GM12878 (cell line): ENCODE results near the gene FHIP1B. TPM values are rescaled to one million over a fixed set of nuclear protein-coding genes. Genes with fewer than 3 reads are reported as not detected.

Source experiments
- ATAC-seq: fragments of 200-7000 bp; cut with Tn5 transposase; 3 replicates; pipeline ENCODE4 v1.9.1; 2020; ENCODE audit warnings: mild to moderate bottlenecking, moderate library complexity
- BruUV-seq: library from RNA; stranded (reverse); fragments of 400-500 nt; replicated peaks from 2 replicates; lab custom pipeline; 2021; lab: Mats Ljungman, UMichigan
- CTCF ChIA-PET: fragments of 300-600 bp; sonication (Branson Sonifier 250); formaldehyde crosslinking; extraction: SDS; loops from one replicate; lab custom pipeline; 2021; ENCODE audit warnings: inconsistent platforms; lab: Yijun Ruan, JAX
- POLR2A ChIA-PET: fragments of 350-600 bp; formaldehyde crosslinking; extraction: SDS; loops from one replicate; lab custom pipeline; 2021; ENCODE audit warnings: inconsistent platforms; lab: Charles Lee
- RAD21 ChIA-PET: fragments of 300-600 bp; sonication (Branson Sonifier 250); formaldehyde crosslinking; loops from one replicate; lab custom pipeline; 2023; ENCODE audit warnings: antibody characterized with exemption; ENCODE audit not compliant: unreplicated experiment; lab: Charles Lee
- SMC1A ChIA-PET: fragments of 300-600 bp; sonication (Branson Sonifier 250); formaldehyde crosslinking; loops from one replicate; lab custom pipeline; 2023; ENCODE audit not compliant: unreplicated experiment, uncharacterized antibody; lab: Charles Lee
- DNase-seq: peaks from one replicate; pipeline ENCODE4 v3.0.0-alpha.2; 2011; ENCODE audit warnings: low read depth, low spot score
- FAIRE-seq: peaks from 3 replicates; lab custom pipeline; 2011; peaks lifted over from hg19 to GRCh38; lab: Jason Lieb, UNC
- H2AFZ ChIP-seq: 2 replicates; pipeline ENCODE4 v1.6.0; 2011; ENCODE audit warnings: low read depth, low read length, control low read depth; ENCODE audit not compliant: control insufficient read depth
- H3K27ac ChIP-seq: 2 replicates; pipeline ENCODE4 v1.5.1; 2011; ENCODE audit warnings: control low read depth; ENCODE audit not compliant: control insufficient read depth, insufficient read depth
- H3K27me3 ChIP-seq, 2 experiments: replicated peaks in 1 of 2; 2 replicates each; pipeline versions ENCODE4 v1.6.0 to v1.6.1; 2011; ENCODE audit warnings: low read length in 1 of 2; ENCODE audit not compliant: control insufficient read depth in 2 of 2, insufficient read depth in 2 of 2
- H3K36me3 ChIP-seq, 2 experiments: 2 replicates each; pipeline ENCODE4 v1.5.1; 2011; ENCODE audit warnings: low read length in 1 of 2; ENCODE audit not compliant: control insufficient read depth in 2 of 2, insufficient read depth in 2 of 2
- H3K4me1 ChIP-seq: 2 replicates; pipeline ENCODE4 v1.6.1; 2011; ENCODE audit warnings: mild to moderate bottlenecking, low read length, moderate library complexity, mixed read lengths; ENCODE audit not compliant: control insufficient read depth, insufficient read depth
- H3K4me2 ChIP-seq: 2 replicates; pipeline ENCODE4 v1.6.0; 2011; ENCODE audit warnings: control low read depth; ENCODE audit not compliant: control insufficient read depth, insufficient read depth
- H3K4me3 ChIP-seq: fragments of 200-600 bp; sonication (generic); 2 replicates; pipeline ENCODE4 v1.5.1; 2016
- H3K79me2 ChIP-seq: 2 replicates; pipeline ENCODE4 v1.6.0; 2011; ENCODE audit warnings: low read length; ENCODE audit not compliant: control insufficient read depth, insufficient read depth
- H3K9ac ChIP-seq: 2 replicates; pipeline ENCODE4 v1.8.0; 2011; ENCODE audit warnings: low read length, control low read depth, mixed read lengths; ENCODE audit not compliant: control insufficient read depth, insufficient read depth
- H3K9me3 ChIP-seq: replicated peaks from 3 replicates; pipeline ENCODE4 v1.5.1; 2011; ENCODE audit warnings: mild to moderate bottlenecking, low read length; ENCODE audit not compliant: control insufficient read depth, insufficient read depth
- H4K20me1 ChIP-seq: 2 replicates; pipeline ENCODE4 v1.6.0; 2011; ENCODE audit not compliant: control insufficient read depth, insufficient read depth
- CEBPZ ChIP-seq: fragments of 150-350 bp; IDR thresholded peaks from 2 replicates; pipeline ENCODE4 v1.6.1; 2016; ENCODE audit warnings: low read depth, low read length
- CTCF ChIP-seq, 3 experiments: IDR thresholded peaks in 2 of 3; conservative IDR thresholded peaks in 1 of 3; 2 replicates each; pipeline ENCODE4 v1.5.1; 2011; ENCODE audit warnings: low read depth in 3 of 3, low read length in 3 of 3, mild to moderate bottlenecking in 3 of 3, control low read depth in 2 of 3, moderate library complexity in 2 of 3, inconsistent platforms in 1 of 3, mixed read lengths in 1 of 3; ENCODE audit not compliant: control insufficient read depth in 2 of 3, insufficient read depth in 1 of 3; ENCODE audit errors: extremely low read depth in 1 of 3
- EED ChIP-seq: sonication (generic); IDR thresholded peaks from 2 replicates; pipeline ENCODE4 v1.6.1; 2016; ENCODE audit warnings: antibody characterized with exemption, low read depth
- FOS ChIP-seq: IDR thresholded peaks from 3 replicates; pipeline ENCODE4 v1.6.1; 2011; ENCODE audit warnings: borderline replicate concordance; ENCODE audit not compliant: insufficient read length; ENCODE audit errors: extremely low read depth
- FOXK2 ChIP-seq: fragments of 450-650 bp; IDR thresholded peaks from 2 replicates; pipeline ENCODE4 v1.6.1; 2017; ENCODE audit warnings: mild to moderate bottlenecking, moderate library complexity
- HSF1 ChIP-seq: fragments of 150-350 bp; IDR thresholded peaks from 2 replicates; pipeline ENCODE4 v1.6.1; 2014; ENCODE audit warnings: mild to moderate bottlenecking, low read depth, low read length
- KDM1A ChIP-seq: fragments of 200-600 bp; sonication (generic); IDR thresholded peaks from 2 replicates; pipeline ENCODE4 v1.6.1; 2016; ENCODE audit warnings: borderline replicate concordance
- NFYB ChIP-seq: IDR thresholded peaks from 2 replicates; pipeline ENCODE4 v1.6.1; 2011; ENCODE audit warnings: low read depth, mild to moderate bottlenecking, low read length, improper control_type of control experiment, moderate library complexity; ENCODE audit not compliant: insufficient read depth
- REST ChIP-seq: IDR thresholded peaks from 2 replicates; pipeline ENCODE4 v1.6.1; 2012; ENCODE audit warnings: mild to moderate bottlenecking, low read depth, low read length
- SREBF1 ChIP-seq: IDR thresholded peaks from 2 replicates; pipeline ENCODE4 v1.6.1; 2012; ENCODE audit warnings: mild to moderate bottlenecking, low read length
- YBX1 ChIP-seq: fragments of 450-650 bp; IDR thresholded peaks from 2 replicates; pipeline ENCODE4 v1.6.1; 2016; ENCODE audit warnings: antibody characterized with exemption
- WGBS: methylation state at CpG from one replicate; pipeline ENCODE4 v1.1.6; 2016; ENCODE audit warnings: low lambda C conversion rate; ENCODE audit not compliant: insufficient replicate concordance, insufficient coverage; ENCODE audit errors: missing lambda C conversion rate; 5-methylcytosine and 5-hydroxymethylcytosine counted together
- in situ Hi-C: fragments of 300-500 bp; cut with MboI; formaldehyde crosslinking; loops from 9 replicates; pipeline ENCODE4 v1.14.3; 2018; ENCODE audit warnings: mixed read lengths
- intact Hi-C: fragments of 100-400 bp; cut with micrococcal nuclease; formaldehyde crosslinking; loops from one replicate; pipeline ENCODE4 v1.14.2; 2022; ENCODE audit not compliant: unreplicated experiment
- polyA plus RNA-seq, 11 experiments: library from polyadenylated mRNA; depleted of rRNA in 4 of 11; unstranded in 6 of 11; stranded (reverse) in 5 of 11; fragments of >200 nt; fragmentation: Nextera tagmentation in 4 of 11; fragmentation: Illumina TruSeq in 1 of 11; extraction: Ambion mirVana in 4 of 11; extraction: Trizol in 1 of 11; gene quantifications; 1 replicate in 1 of 11; 2 replicates in 10 of 11; pipeline versions ENCODE4 v1.2.1 to v1.2.3, GENCODE V29; 2011 to 2016; ENCODE audit warnings: inconsistent platforms in 2 of 11, missing spikeins in 2 of 11, low read depth in 1 of 11
- total RNA-seq, 4 experiments: library from RNA; depleted of rRNA in 3 of 4; stranded (reverse); fragments of >200 nt in 3 of 4; fragmentation: Illumina TruSeq in 1 of 4; extraction: Trizol in 1 of 4; gene quantifications; 2 replicates each; pipeline versions ENCODE4 v1.2.1 to v1.2.3, GENCODE V29; 2013 to 2021

FHIP1B gene
- total and polyA plus RNA-seq, 10 of the 15 experiments (the other 5 are each of a cell fraction or from before 2014, with no cell fraction given): 0.90 to 28.1 (median 11.1) TPM

GRCh38 chr11:6237761-6238302 is 3.4 kb upstream of the FHIP1B start:
- no peaks in the 10 kb centered on the region for H4K20me1 ChIP-seq
- no peaks in the 10 kb centered on the region for H3K27me3 ChIP-seq
- DNase-seq (no peak), ATAC-seq (no peak), FAIRE-seq (no peak)
- H3K4me1 ChIP-seq: no peaks in the 10 kb centered on the region
- intact Hi-C loops: loop anchor here (10.0 kb wide), 2 partner anchors 247 to 507 kb away; partner anchors contain the start of genes ARFIP2 and TIMM10B
- H3K9ac ChIP-seq: no peak overlapping the region
- H2AFZ ChIP-seq: no peak overlapping the region
- SMC1A ChIA-PET: interaction anchor here (0.6 to 2.1 kb wide), 5 partner anchors 7 to 114 kb away, joined by 3 to 9 read pairs (median 3); no protein-coding TSS in a partner anchor
- in situ Hi-C loops: no loop called here
- CTCF ChIA-PET: interaction anchor here (1.4 to 6.7 kb wide), 3 partner anchors 13 to 141 kb away, joined by 4 to 55 read pairs (median 6); no protein-coding TSS in a partner anchor
- no peaks in the 10 kb centered on the region for H3K9me3 ChIP-seq
- 56% methylated on average over 5 of the region's 5 CpGs for WGBS
- POLR2A ChIA-PET: interaction anchor here (0.6 to 0.8 kb wide), 2 partner anchors 20 to 54 kb away, joined by 3 read pairs; no protein-coding TSS in a partner anchor
- peaks cover 14% of the 10 kb centered on the region for H3K79me2 ChIP-seq
- H3K27ac ChIP-seq: no peak overlapping the region
- H3K36me3 ChIP-seq: no peaks in the 10 kb centered on the region
- no TSS peak for BruUV-seq
- no peak overlapping the region for H3K4me2 ChIP-seq
- H3K4me3 ChIP-seq: no peak overlapping the region
- RAD21 ChIA-PET: no interaction called here
- TF ChIP-seq NFYB (no peak), REST (no peak), KDM1A (no peak), HSF1 (no peak), EED (no peak), YBX1 (no peak), SREBF1 (no peak), FOXK2 (no peak), CTCF (IDR thresholded peaks at IDR 0.05 in 2 of 3, conservative IDR thresholded peaks at IDR 0.05 in 1 of 3; ENCODE audit: control insufficient read depth in 2 of 3, extremely low read depth in 1 of 3, insufficient read depth in 1 of 3, low read depth in 3 of 3, low read length in 3 of 3) (no peak), CEBPZ (no peak), FOS (no peak)
